ENCODE measurements around the gene LRRC37B.
"Not testable (repeated sequence)": the region's sequence is repeated elsewhere in the genome, so short reads cannot be mapped to it uniquely, and the experiment has no call there.

- TF ChIP-seq EZH2phosphoT487, CTCF, EZH2 (IDR thresholded peaks at IDR 0.05): not testable (repeated sequence)
Measured at GRCh38 chr17:31974269-31975071, 32.7 kb upstream of the LRRC37B start.
